ENCODE data around the gene SURF1. TPM values are rescaled to one million over a fixed set of nuclear protein-coding genes. Genes with fewer than 3 reads are reported as not detected.

SURF1 gene
- total RNA-seq, 4 donors from 2014 or later, result 35.0 to 59.4 (median 41.6) TPM

- no peak for DNase-seq (ENCODE audit: low spot score in 2 of 2)
- Histone ChIP-seq H3K4me1 (peaks cover 0 to 58% (median 34%) of the 10 kb centered on the region in 4 donors), H3K27ac (no peak overlapping the region), H3K36me3 (peaks cover 0 to 58% (median 27%) of the 10 kb centered on the region in 3 donors), H3K9me3 (no peaks in the 10 kb centered on the region), H3K27me3 (no peaks in the 10 kb centered on the region), H3K4me3 (no peak overlapping the region)
- WGBS, 2 donors, result 74 to 79% methylated on average over 8 of the region's 8 CpGs
- TF ChIP-seq EP300 (IDR thresholded peaks at IDR 0.05), result no peak
- TF ChIP-seq CTCF (IDR thresholded peaks at IDR 0.05), result no peak
- no peak for TF ChIP-seq POLR2A (IDR thresholded peaks at IDR 0.05)
These were observed 3.5 kb downstream of the SURF1 start for GRCh38 chr9:133352635-133353340.

GRCh38 chr9:133351908-133352634 is 4.2 kb downstream of the SURF1 start:
- Histone ChIP-seq H3K36me3 (peaks cover 0 to 58% (median 27%) of the 10 kb centered on the region in 3 donors), H3K27ac (peak overlapping the region in 1 of 4 donors; percentile 44), H3K4me1 (peaks cover 0 to 54% (median 28%) of the 10 kb centered on the region in 4 donors), H3K27me3 (no peaks in the 10 kb centered on the region), H3K4me3 (no peak overlapping the region), H3K9me3 (no peaks in the 10 kb centered on the region)
- TF ChIP-seq CTCF (IDR thresholded peaks at IDR 0.05) (peak in 2 of 5 experiments; percentile 12 to 20), POLR2A (IDR thresholded peaks at IDR 0.05) (no peak)
- 71 to 75% methylated on average over 14 of the region's 14 CpGs for WGBS, 2 donors
- DNase-seq (ENCODE audit: low spot score in 2 of 2), result no peak

DNA sequence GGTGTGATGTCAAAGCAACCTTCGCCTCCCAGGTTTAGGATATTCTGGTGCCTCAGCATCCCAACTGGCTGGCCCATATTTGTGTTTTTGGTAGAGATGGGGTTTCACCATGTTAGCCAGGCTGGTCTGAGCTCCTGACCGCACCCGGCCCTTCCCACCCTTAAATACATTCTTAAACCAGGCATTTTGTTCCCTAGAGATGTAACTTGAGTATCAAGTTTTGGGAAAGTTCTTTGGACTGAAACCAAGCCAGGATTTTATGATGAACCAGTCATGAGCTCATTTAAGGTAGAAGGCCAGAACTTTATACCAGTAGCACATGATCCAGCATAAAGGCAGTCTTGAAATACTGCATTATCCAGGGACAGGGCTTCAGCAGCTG is 4.8 kb downstream of the SURF1 start:
- no peaks in the 10 kb centered on the region for H3K9me3 ChIP-seq
- no peak overlapping the region for H3K4me3 ChIP-seq
- H3K36me3 ChIP-seq, result peaks cover 0 to 58% (median 27%) of the 10 kb centered on the region in 3 donors
- no peaks in the 10 kb centered on the region for H3K27me3 ChIP-seq
- H3K4me1 ChIP-seq, result peaks cover 0 to 56% (median 30%) of the 10 kb centered on the region in 4 donors
- H3K27ac ChIP-seq, result peak overlapping the region in 1 of 4 donors; percentile 44
- TF ChIP-seq CTCF (IDR thresholded peaks at IDR 0.05) (no peak), EP300 (IDR thresholded peaks at IDR 0.05) (no peak), POLR2A (IDR thresholded peaks at IDR 0.05) (no peak)
- WGBS, 2 donors, result 75 to 82% methylated on average over 3 of the region's 3 CpGs
- no peak for DNase-seq (ENCODE audit: low spot score in 2 of 2)

DNA sequence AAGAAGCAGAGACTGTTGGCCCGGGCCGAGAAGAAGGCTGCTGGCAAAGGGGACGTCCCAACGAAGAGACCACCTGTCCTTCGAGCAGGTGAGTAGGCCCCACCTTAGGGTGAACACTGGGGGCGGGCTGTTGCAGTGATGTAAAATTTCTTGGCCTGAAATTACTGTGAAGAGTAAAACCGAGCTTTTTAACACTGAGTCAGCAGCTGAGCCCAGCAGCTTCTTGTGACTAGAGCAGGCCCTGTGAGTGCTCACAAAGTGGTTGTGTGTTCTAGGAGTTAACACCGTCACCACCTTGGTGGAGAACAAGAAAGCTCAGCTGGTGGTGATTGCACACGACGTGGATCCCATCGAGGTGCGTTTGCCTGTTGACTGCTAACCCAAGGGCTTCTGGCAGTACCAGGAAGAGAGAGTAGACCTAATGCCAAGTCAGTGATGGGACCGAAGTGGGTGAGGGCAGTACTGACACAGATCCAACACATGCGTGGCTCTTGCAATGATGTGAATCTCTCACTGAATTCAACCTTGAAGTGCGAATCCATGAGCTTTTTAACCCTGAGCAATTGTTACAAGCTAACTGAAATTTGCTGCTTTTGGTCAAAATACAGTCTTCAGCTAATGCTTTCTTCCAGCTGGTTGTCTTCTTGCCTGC is 6.2 kb downstream of the SURF1 start:
- WGBS, 2 donors, result 84% methylated on average over 15 of the region's 15 CpGs
- TF ChIP-seq POLR2A (IDR thresholded peaks at IDR 0.05) (no peak), EP300 (IDR thresholded peaks at IDR 0.05) (no peak), CTCF (IDR thresholded peaks at IDR 0.05) (no peak)
- no peak for DNase-seq (ENCODE audit: low spot score in 2 of 2)
- no peaks in the 10 kb centered on the region for H3K9me3 ChIP-seq
- peaks cover 0 to 61% (median 28%) of the 10 kb centered on the region in 4 donors for H3K4me1 ChIP-seq
- no peak overlapping the region for H3K27ac ChIP-seq
- H3K27me3 ChIP-seq, result no peaks in the 10 kb centered on the region
- no peak overlapping the region for H3K4me3 ChIP-seq
- H3K36me3 ChIP-seq, result peaks cover 0 to 67% (median 27%) of the 10 kb centered on the region in 3 donors

All from tibial nerve (tissue), 4 donors.